Endometrium (tissue), 2 donors: ENCODE results near the gene NCR1.
"Not testable (repeated sequence)": the region's sequence is repeated elsewhere in the genome, so short reads cannot be mapped to it uniquely, and the experiment has no call there.

ENCODE experiments used
- FAIRE-seq: peaks from 2 replicates; lab custom pipeline; 2012; peaks lifted over from hg19 to GRCh38; lab: Jason Lieb, UNC
- donor health status: control.
- donor health status: control.

The NCR1 gene

GRCh38 chr19:54907899-54908298, 2.0 kb downstream of the NCR1 start:
- not testable (repeated sequence) for FAIRE-seq

GRCh38 chr19:54916822-54917221, 10.9 kb downstream of the NCR1 start:
- FAIRE-seq, result no peak

GRCh38 chr19:54918499-54918898, 12.6 kb downstream of the NCR1 start:
- FAIRE-seq, result no peak

GRCh38 chr19:54919646-54920563, 14.0 kb downstream of the NCR1 start:
- FAIRE-seq, result not testable (repeated sequence)

DNA sequence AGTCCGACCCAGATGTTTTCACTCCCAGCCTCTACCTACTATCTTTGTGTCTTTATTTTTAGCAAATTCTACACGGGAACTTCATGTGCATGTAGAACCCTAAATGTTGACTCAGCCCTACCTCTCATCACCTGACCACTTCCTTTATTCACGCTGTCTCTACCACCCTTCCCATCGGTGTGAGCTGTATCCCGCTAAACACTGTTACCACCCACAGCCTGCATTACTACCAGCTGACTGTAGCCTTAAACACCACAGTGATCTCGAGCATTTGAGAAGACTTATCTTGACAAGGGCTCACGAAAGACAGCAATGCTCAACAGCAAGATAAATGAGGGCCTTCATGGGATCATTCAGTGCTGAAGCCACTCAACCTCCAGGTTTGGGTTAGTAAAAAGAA, 15.1 kb downstream of the NCR1 start:
- FAIRE-seq, result no peak

- FAIRE-seq, result no peak
Measured at GRCh38 chr19:54923276-54923675, 17.3 kb downstream of the NCR1 start.

DNA sequence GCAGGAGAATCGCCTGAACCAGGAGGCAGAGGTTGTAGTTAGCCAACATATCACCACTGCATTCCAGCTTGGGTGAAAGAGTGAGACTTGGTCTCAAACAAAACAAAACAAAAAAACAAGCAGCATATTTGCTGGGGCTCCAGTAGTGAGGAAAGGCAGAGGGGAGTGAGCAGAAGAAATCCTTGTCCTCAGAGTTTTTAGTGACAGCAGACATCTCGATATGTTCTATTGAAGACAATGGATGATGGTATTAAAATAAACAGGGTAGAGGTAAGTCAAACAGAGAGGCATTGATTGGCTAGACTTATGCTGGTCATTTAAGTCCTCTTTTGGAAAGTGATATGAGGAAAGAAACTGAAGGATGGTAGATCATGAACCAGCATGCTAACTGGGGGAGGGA, 22.4 kb downstream of the NCR1 start:
- no peak for FAIRE-seq

- no peak for FAIRE-seq
Measured at GRCh38 chr19:54937926-54938325, 32.0 kb downstream of the NCR1 start.

- FAIRE-seq, result no peak
Measured at GRCh38 chr19:54938906-54939305, 33.0 kb downstream of the NCR1 start.

GRCh38 chr19:54939538-54939937, 33.6 kb downstream of the NCR1 start:
- FAIRE-seq, result not testable (repeated sequence)

GRCh38 chr19:54943772-54944361, 37.9 kb downstream of the NCR1 start:
- FAIRE-seq, result not testable (repeated sequence)

DNA sequence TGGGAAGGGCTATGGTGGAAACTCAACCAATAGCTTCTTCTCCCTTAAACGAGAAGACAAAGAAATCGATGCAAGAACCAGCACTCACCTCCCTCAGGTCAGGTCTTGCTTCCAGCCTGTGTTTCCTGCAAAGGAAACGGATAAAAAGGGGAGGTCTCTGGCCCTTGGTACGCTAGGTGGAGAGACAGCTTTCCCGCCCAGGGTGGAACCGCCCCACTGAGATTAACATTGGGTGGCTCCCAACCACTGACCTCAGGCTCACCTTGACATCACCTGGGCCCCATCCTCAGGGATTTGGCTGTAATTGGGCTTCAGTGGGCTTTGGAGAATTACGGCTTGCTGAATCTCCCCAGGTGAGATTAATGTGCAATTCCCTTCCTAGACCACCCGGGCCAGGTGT, 41.4 kb downstream of the NCR1 start, which contains the start of gene NLRP7:
TSS of gene NLRP7 (minus strand) at position 150 of the 400 bp plus-strand sequence.
- no peak for FAIRE-seq

DNA sequence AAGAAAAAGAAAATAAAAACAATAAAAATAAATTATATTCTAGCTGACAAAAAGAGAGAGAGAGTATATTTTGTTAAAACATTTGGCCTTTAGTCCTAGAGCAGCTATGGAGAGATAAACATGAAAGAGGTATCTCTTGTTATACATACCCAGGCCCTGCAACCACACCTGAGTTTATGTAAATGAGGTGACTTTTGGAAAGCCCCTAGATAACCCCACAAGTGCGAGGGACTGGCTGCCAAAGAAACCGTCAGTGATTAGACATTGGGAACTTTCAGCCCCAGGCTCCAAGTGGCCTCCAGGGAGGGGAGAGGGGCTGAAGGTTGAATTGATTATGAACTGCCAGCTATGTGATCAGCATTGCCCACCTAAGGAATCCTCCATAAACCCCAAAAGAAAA, 43.5 kb downstream of the NCR1 start:
- no peak for FAIRE-seq

- FAIRE-seq, result not testable (repeated sequence)
Measured at GRCh38 chr19:54950580-54950979, 44.6 kb downstream of the NCR1 start.

DNA sequence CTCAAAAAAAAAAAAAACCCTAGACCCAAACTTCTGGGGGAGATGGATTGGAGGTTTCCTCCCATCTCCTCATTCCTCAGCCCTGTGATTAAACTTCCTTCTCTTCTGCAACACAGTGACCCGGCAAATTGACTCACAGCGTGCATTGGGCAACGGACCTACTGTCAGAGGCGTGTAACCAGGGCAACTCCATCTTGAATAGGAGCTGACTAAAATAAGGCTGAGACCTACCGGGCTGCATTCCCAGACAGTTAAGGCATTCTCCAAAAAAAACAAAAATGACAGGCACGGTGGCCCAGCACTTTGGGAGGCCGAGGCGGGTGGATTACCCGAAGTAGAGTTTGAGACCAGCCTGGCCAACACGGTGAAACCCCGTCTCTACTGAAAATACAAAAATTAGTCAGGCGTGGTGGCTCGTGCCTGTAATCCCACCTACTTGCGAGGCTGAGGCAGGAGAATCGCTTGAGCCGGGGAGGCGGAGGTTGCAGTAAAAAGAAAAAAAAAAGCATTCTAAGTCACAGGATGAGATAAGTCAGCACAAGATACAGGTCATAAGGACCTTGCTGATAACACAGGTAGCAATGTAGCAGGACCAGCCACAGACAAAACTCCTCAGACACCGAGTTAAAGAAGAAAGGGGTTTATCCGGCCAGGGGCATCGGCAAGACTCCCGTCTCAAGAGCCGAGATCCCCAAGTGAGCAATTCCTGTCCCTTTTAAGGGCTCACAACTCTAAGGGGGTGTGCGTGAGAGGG, 46.8 kb downstream of the NCR1 start:
- no peak for FAIRE-seq

- not testable (repeated sequence) for FAIRE-seq
Measured at GRCh38 chr19:54953345-54953713, 47.4 kb downstream of the NCR1 start.

DNA sequence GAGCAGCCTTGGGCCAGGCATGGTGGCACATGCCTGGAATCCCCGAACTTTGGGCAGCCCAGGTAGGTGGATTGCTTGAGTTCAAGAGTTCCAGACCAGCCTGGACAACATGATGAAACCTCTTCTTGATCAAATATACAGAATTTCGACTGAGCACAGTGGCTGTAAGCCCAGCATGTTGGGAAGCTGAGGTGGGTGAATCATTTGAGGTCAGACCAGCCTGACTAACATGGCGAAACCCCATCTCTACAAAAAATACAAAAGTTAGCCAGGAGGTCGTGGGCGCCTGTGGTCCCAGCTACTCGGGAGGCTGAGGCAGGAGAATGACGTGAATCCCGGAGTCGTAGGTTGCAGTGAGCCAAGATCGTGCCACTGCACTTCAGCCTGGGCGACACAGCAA, 49.4 kb downstream of the NCR1 start:
- FAIRE-seq, result no peak

GRCh38 chr19:54959840-54960239, 53.9 kb downstream of the NCR1 start:
- FAIRE-seq, result no peak
